Endodermal cell (in vitro differentiated cells): ENCODE measurements around the gene INHBB. TPM values are rescaled to one million over a fixed set of nuclear protein-coding genes. Genes with fewer than 3 reads are reported as not detected.

Source experiments
- DNase-seq: peaks from one replicate; pipeline ENCODE4 v3.0.0-alpha.2; 2017
- H3K27ac ChIP-seq: 2 replicates; pipeline ENCODE4 v1.5.1; 2013; ENCODE audit warnings: mild to moderate bottlenecking, low read depth, low read length, moderate library complexity
- H3K27me3 ChIP-seq: 2 replicates; pipeline ENCODE4 v1.6.1; 2013; ENCODE audit warnings: mild to moderate bottlenecking, low read length, moderate library complexity; ENCODE audit not compliant: insufficient read depth, control insufficient read depth, poor library complexity, severe bottlenecking
- H3K36me3 ChIP-seq: 2 replicates; pipeline ENCODE4 v1.7.0; 2013; ENCODE audit warnings: mild to moderate bottlenecking, low read length, moderate library complexity; ENCODE audit not compliant: control insufficient read depth, insufficient read depth
- H3K4me1 ChIP-seq: one replicate; pipeline ENCODE4 v1.7.0; 2013; ENCODE audit warnings: low read length; ENCODE audit not compliant: control insufficient read depth, insufficient read depth
- H3K4me3 ChIP-seq: 2 replicates; pipeline ENCODE4 v1.5.1; 2013; ENCODE audit warnings: mild to moderate bottlenecking, low read length, moderate library complexity
- H3K9ac ChIP-seq: 2 replicates; pipeline ENCODE4 v1.6.1; 2013; ENCODE audit warnings: mild to moderate bottlenecking, low read length, moderate library complexity; ENCODE audit not compliant: poor library complexity, severe bottlenecking; ENCODE audit errors: extremely low read depth
- H3K9me3 ChIP-seq: 2 replicates; pipeline ENCODE4 v1.6.1; 2013; ENCODE audit warnings: mild to moderate bottlenecking, low read length, moderate library complexity; ENCODE audit not compliant: control insufficient read depth
- H3K27ac Mint-ChIP-seq: 2 replicates; pipeline ENCODE4 v1.8.0; 2020; ENCODE audit warnings: mixed read lengths
- H3K27me3 Mint-ChIP-seq: 2 replicates; pipeline ENCODE4 v1.8.0; 2021; ENCODE audit warnings: mild to moderate bottlenecking, mixed read lengths; ENCODE audit not compliant: insufficient read depth
- H3K36me3 Mint-ChIP-seq: 2 replicates; pipeline ENCODE4 v1.8.0; 2020; ENCODE audit warnings: low read depth, mixed read lengths
- H3K4me1 Mint-ChIP-seq: 2 replicates; pipeline ENCODE4 v1.8.0; 2020; ENCODE audit warnings: mixed read lengths
- H3K4me3 Mint-ChIP-seq: 2 replicates; pipeline ENCODE4 v1.8.0; 2020; ENCODE audit warnings: mild to moderate bottlenecking, moderate library complexity, mixed read lengths
- H3K9me3 Mint-ChIP-seq: 2 replicates; pipeline ENCODE4 v1.8.0; 2020; ENCODE audit warnings: mild to moderate bottlenecking, mixed read lengths
- WGBS, 2 experiments: methylation state at CpG; one replicate each; pipeline versions ENCODE4 v1.1.5 to v1.1.7; 2013; ENCODE audit warnings: missing lambda C conversion rate in 2 of 2, mixed read lengths in 1 of 2; ENCODE audit not compliant: insufficient coverage in 1 of 2, insufficient read length in 1 of 2; 5-methylcytosine and 5-hydroxymethylcytosine counted together
- total RNA-seq, 2 donors: library from RNA; stranded (reverse); fragmentation: NEBNext Ultra II Directional in 1 of 2; extraction: Animal tissue kit (Norgen Biotek cat#: 25700) in 1 of 2; gene quantifications; 2 replicates in 1 of 2; 3 replicates in 1 of 2; pipeline ENCODE4 v1.2.1, GENCODE V29; 2021
- TF ChIP-seq, protein P1 (sequence below): fragments of 200-600 bp; sonication (generic); conservative IDR thresholded peaks from 2 replicates; pipeline ENCODE4 v1.5.0; 2021; ENCODE audit warnings: antibody characterized with exemption, mild to moderate bottlenecking

INHBB gene
- total RNA-seq, 2 donors from 2014 or later, result not detected

DNA sequence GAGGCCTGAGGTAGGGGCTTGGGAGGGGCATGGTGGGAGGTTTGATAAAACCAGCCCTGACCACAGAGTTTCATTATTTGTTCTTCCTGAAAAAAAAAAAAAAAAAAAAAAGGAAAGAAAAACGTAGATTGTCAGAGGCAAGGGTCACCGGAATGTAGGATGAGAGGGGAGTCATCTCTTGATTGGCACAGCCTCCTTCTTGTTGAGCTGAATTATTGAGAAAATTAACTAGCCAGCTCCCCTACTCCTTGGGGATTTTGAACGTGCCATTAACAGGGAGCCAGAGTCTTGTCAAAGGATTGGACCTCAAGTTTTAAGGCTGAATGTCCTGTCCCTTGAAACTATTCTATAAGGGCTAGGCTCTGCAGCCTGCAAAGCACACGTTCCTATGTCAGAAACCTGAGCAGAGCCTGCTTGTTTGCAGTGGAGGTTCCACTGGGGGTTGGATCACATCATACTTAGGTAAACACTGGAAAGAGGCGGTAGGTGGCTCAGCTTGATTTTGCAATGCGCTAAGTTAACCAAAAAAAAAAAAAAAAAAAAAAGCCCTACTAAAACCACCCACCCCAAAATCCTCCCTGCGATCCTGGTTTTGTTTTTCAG lies 2.3 kb downstream of the INHBB start:
- H3K9me3 ChIP-seq, result no peaks in the 10 kb centered on the region
- H3K36me3 ChIP-seq, result no peaks in the 10 kb centered on the region
- TF ChIP-seq, protein P1, sequence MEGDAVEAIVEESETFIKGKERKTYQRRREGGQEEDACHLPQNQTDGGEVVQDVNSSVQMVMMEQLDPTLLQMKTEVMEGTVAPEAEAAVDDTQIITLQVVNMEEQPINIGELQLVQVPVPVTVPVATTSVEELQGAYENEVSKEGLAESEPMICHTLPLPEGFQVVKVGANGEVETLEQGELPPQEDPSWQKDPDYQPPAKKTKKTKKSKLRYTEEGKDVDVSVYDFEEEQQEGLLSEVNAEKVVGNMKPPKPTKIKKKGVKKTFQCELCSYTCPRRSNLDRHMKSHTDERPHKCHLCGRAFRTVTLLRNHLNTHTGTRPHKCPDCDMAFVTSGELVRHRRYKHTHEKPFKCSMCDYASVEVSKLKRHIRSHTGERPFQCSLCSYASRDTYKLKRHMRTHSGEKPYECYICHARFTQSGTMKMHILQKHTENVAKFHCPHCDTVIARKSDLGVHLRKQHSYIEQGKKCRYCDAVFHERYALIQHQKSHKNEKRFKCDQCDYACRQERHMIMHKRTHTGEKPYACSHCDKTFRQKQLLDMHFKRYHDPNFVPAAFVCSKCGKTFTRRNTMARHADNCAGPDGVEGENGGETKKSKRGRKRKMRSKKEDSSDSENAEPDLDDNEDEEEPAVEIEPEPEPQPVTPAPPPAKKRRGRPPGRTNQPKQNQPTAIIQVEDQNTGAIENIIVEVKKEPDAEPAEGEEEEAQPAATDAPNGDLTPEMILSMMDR, result no peak
- Mint-ChIP-seq H3K4me3 (no peak overlapping the region), H3K27ac (no peak overlapping the region), H3K36me3 (no peaks in the 10 kb centered on the region), H3K9me3 (no peaks in the 10 kb centered on the region), H3K4me1 (peaks cover 3% of the 10 kb centered on the region), H3K27me3 (peaks cover 71% of the 10 kb centered on the region)
- H3K9ac ChIP-seq, result no peak overlapping the region
- DNase-seq, result no peak
- no peak overlapping the region for H3K27ac ChIP-seq
- peaks cover 3% of the 10 kb centered on the region for H3K4me1 ChIP-seq
- 20 to 22% methylated on average over 4 to 7 of the region's 7 CpGs for WGBS, 2 experiments
- H3K27me3 ChIP-seq, result peaks cover 94% of the 10 kb centered on the region
- no peak overlapping the region for H3K4me3 ChIP-seq

DNA sequence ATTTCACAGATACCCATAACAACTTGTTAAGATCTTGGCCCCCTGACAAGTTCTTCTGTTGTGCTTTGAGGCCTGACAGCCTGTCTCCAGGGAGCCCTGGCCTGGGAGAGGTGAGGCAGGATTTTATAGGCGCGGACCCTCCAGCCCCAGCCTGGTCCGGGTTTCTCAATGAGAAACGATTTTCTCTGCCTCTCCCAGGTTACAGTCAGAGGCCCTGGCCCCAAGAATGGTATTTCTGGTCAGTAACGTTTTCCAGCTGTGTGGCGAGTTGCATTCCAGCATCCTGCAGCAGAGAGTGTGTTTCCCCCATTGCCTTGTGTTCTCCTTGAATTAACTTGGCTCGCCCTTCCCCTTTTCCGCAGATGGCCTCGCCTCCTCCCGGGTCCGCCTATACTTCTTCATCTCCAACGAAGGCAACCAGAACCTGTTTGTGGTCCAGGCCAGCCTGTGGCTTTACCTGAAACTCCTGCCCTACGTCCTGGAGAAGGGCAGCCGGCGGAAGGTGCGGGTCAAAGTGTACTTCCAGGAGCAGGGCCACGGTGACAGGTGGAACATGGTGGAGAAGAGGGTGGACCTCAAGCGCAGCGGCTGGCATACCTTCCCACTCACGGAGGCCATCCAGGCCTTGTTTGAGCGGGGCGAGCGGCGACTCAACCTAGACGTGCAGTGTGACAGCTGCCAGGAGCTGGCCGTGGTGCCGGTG lies 3.0 kb downstream of the INHBB start:
- Histone ChIP-seq H3K4me1 (no peaks in the 10 kb centered on the region), H3K27me3 (peaks cover 88% of the 10 kb centered on the region), H3K9ac (no peak overlapping the region), H3K9me3 (no peaks in the 10 kb centered on the region), H3K36me3 (no peaks in the 10 kb centered on the region), H3K4me3 (no peak overlapping the region), H3K27ac (no peak overlapping the region)
- Mint-ChIP-seq H3K4me3 (no peak overlapping the region), H3K4me1 (peaks cover 3% of the 10 kb centered on the region), H3K36me3 (no peaks in the 10 kb centered on the region), H3K27ac (no peak overlapping the region), H3K9me3 (no peaks in the 10 kb centered on the region), H3K27me3 (peaks cover 66% of the 10 kb centered on the region)
- TF ChIP-seq, protein P1, result no peak
- WGBS, 2 experiments, result 47 to 49% methylated on average over 22 to 27 of the region's 27 CpGs
- peak; percentile 75 for DNase-seq

DNA sequence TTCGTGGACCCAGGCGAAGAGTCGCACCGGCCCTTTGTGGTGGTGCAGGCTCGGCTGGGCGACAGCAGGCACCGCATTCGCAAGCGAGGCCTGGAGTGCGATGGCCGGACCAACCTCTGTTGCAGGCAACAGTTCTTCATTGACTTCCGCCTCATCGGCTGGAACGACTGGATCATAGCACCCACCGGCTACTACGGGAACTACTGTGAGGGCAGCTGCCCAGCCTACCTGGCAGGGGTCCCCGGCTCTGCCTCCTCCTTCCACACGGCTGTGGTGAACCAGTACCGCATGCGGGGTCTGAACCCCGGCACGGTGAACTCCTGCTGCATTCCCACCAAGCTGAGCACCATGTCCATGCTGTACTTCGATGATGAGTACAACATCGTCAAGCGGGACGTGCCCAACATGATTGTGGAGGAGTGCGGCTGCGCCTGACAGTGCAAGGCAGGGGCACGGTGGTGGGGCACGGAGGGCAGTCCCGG lies 3.5 kb downstream of the INHBB start:
- no peak for DNase-seq
- no peak overlapping the region for H3K4me3 Mint-ChIP-seq
- H3K27me3 Mint-ChIP-seq, result peaks cover 62% of the 10 kb centered on the region
- H3K9ac ChIP-seq, result no peak overlapping the region
- H3K36me3 ChIP-seq, result no peaks in the 10 kb centered on the region
- no peak overlapping the region for H3K27ac ChIP-seq
- no peaks in the 10 kb centered on the region for H3K36me3 Mint-ChIP-seq
- H3K4me1 ChIP-seq, result no peaks in the 10 kb centered on the region
- H3K4me1 Mint-ChIP-seq, result peaks cover 3% of the 10 kb centered on the region
- no peak overlapping the region for H3K27ac Mint-ChIP-seq
- no peaks in the 10 kb centered on the region for H3K9me3 Mint-ChIP-seq
- peaks cover 82% of the 10 kb centered on the region for H3K27me3 ChIP-seq
- 81 to 92% methylated on average over 26 to 31 of the region's 31 CpGs for WGBS, 2 experiments
- no peaks in the 10 kb centered on the region for H3K9me3 ChIP-seq
- H3K4me3 ChIP-seq, result no peak overlapping the region
- TF ChIP-seq, protein P1, result no peak
